H9 (cell line): Measurements from ENCODE around the gene C6orf52. TPM values are rescaled to one million over a fixed set of nuclear protein-coding genes. Genes with fewer than 3 reads are reported as not detected.
A peak's percentile ranks its signal among the peaks of the same experiment; 100 is the strongest.

Experiments
- DNase-seq: peaks from one replicate; pipeline ENCODE4 v3.0.0-alpha.2; 2017
- H2AFZ ChIP-seq: one replicate; pipeline ENCODE4 v1.6.1; 2013; ENCODE audit warnings: mild to moderate bottlenecking, low read length, control low read depth, moderate library complexity
- H2AK5ac ChIP-seq: 2 replicates; pipeline ENCODE4 v1.6.1; 2013; ENCODE audit warnings: low read length, control low read depth, mixed read lengths; ENCODE audit not compliant: insufficient read length
- H2BK120ac ChIP-seq: one replicate; pipeline ENCODE4 v1.6.1; 2013; ENCODE audit warnings: low read depth, mild to moderate bottlenecking, low read length, control low read depth, inconsistent platforms; ENCODE audit not compliant: poor library complexity, severe bottlenecking
- H2BK12ac ChIP-seq: 2 replicates; pipeline ENCODE4 v1.6.1; 2013; ENCODE audit warnings: low read length, control low read depth, mixed read lengths, low read depth; ENCODE audit not compliant: insufficient read length
- H2BK15ac ChIP-seq: 2 replicates; pipeline ENCODE4 v1.6.1; 2013; ENCODE audit warnings: low read depth, low read length, control low read depth
- H2BK20ac ChIP-seq: one replicate; pipeline ENCODE4 v1.6.1; 2013; ENCODE audit warnings: low read depth, mild to moderate bottlenecking, low read length, control low read depth, inconsistent platforms; ENCODE audit not compliant: poor library complexity, severe bottlenecking
- H2BK5ac ChIP-seq: 2 replicates; pipeline ENCODE4 v1.6.1; 2013; ENCODE audit warnings: low read length, control low read depth, mixed read lengths; ENCODE audit not compliant: insufficient read length
- H3K14ac ChIP-seq: 2 replicates; pipeline ENCODE4 v1.6.1; 2013; ENCODE audit warnings: low read length, control low read depth; ENCODE audit not compliant: insufficient read depth
- H3K18ac ChIP-seq: 2 replicates; pipeline ENCODE4 v1.6.1; 2013; ENCODE audit warnings: low read depth, mild to moderate bottlenecking, mixed read lengths, low read length, control low read depth; ENCODE audit not compliant: insufficient read length
- H3K23ac ChIP-seq: 2 replicates; pipeline ENCODE4 v1.6.1; 2013; ENCODE audit warnings: low read length, control low read depth, mixed read lengths, low read depth; ENCODE audit not compliant: insufficient read length
- H3K23me2 ChIP-seq: 2 replicates; pipeline ENCODE4 v1.6.1; 2013; ENCODE audit warnings: low read depth, mild to moderate bottlenecking, mixed read lengths, low read length, control low read depth; ENCODE audit not compliant: insufficient read length, poor library complexity, severe bottlenecking
- H3K27ac ChIP-seq: 2 replicates; pipeline ENCODE4 v1.5.1; 2013; ENCODE audit warnings: low read length, control low read depth, mixed read lengths, low read depth; ENCODE audit not compliant: insufficient read length
- H3K27me3 ChIP-seq: 2 replicates; pipeline ENCODE4 v1.6.1; 2013; ENCODE audit warnings: low read length, control low read depth, inconsistent platforms; ENCODE audit not compliant: insufficient read depth
- H3K4ac ChIP-seq: 2 replicates; pipeline ENCODE4 v1.6.1; 2013; ENCODE audit warnings: low read depth, mild to moderate bottlenecking, control low read depth, inconsistent platforms, low read length, moderate library complexity
- H3K4me1 ChIP-seq: 2 replicates; pipeline ENCODE4 v1.6.1; 2013; ENCODE audit warnings: low read length, control low read depth, inconsistent platforms; ENCODE audit not compliant: insufficient read depth
- H3K4me2 ChIP-seq: 2 replicates; pipeline ENCODE4 v1.6.1; 2013; ENCODE audit warnings: low read length, control low read depth, mixed read lengths; ENCODE audit not compliant: insufficient read length, insufficient read depth
- H3K56ac ChIP-seq: 2 replicates; pipeline ENCODE4 v1.6.1; 2013; ENCODE audit warnings: low read depth, mild to moderate bottlenecking, mixed read lengths, low read length, control low read depth; ENCODE audit not compliant: insufficient read length
- H3K79me1 ChIP-seq: 2 replicates; pipeline ENCODE4 v1.6.1; 2013; ENCODE audit warnings: low read depth, mild to moderate bottlenecking, moderate library complexity, low read length, control low read depth, inconsistent platforms; ENCODE audit not compliant: insufficient read depth, poor library complexity, severe bottlenecking
- H3K79me2 ChIP-seq: 2 replicates; pipeline ENCODE4 v1.6.1; 2013; ENCODE audit warnings: low read length, control low read depth, inconsistent platforms; ENCODE audit not compliant: insufficient read depth
- H3K9ac ChIP-seq: 2 replicates; pipeline ENCODE4 v1.6.1; 2013; ENCODE audit warnings: low read length, control low read depth, mixed read lengths; ENCODE audit not compliant: insufficient read length; ENCODE audit errors: extremely low read depth
- H3K9me3 ChIP-seq: one replicate; pipeline ENCODE4 v1.6.1; 2013; ENCODE audit warnings: low read depth, low read length, inconsistent platforms; ENCODE audit not compliant: control insufficient read depth
- H3T11ph ChIP-seq: one replicate; pipeline ENCODE4 v1.6.1; 2013; ENCODE audit warnings: mild to moderate bottlenecking, low read length, control low read depth, inconsistent platforms
- H4K20me1 ChIP-seq: one replicate; pipeline ENCODE4 v1.6.1; 2013; ENCODE audit not compliant: control insufficient read depth, insufficient read length, insufficient read depth
- H4K5ac ChIP-seq: 2 replicates; pipeline ENCODE4 v1.6.1; 2013; ENCODE audit warnings: low read depth, mild to moderate bottlenecking, mixed read lengths, low read length, control low read depth; ENCODE audit not compliant: insufficient read length
- H4K8ac ChIP-seq: replicated peaks from 2 replicates; pipeline ENCODE4 v1.6.1; 2013; ENCODE audit warnings: low read length, control low read depth, mixed read lengths, low read depth; ENCODE audit not compliant: insufficient read length
- H4K91ac ChIP-seq: 2 replicates; pipeline ENCODE4 v1.6.1; 2013; ENCODE audit warnings: low read depth, mild to moderate bottlenecking, moderate library complexity, mixed read lengths, low read length, control low read depth; ENCODE audit not compliant: insufficient read length
- H3K27ac Mint-ChIP-seq, 3 experiments: 2 replicates in 2 of 3; 3 replicates in 1 of 3; pipeline ENCODE4 v1.8.0; 2020 to 2021; ENCODE audit warnings: mixed read lengths in 3 of 3, mild to moderate bottlenecking in 1 of 3, moderate library complexity in 1 of 3
- H3K27me3 Mint-ChIP-seq: 2 replicates; pipeline ENCODE4 v1.8.0; 2021; ENCODE audit warnings: low read depth, mild to moderate bottlenecking, moderate library complexity, mixed read lengths
- H3K36me3 Mint-ChIP-seq, 3 experiments: 2 replicates in 2 of 3; 3 replicates in 1 of 3; pipeline ENCODE4 v1.8.0; 2020 to 2021; ENCODE audit warnings: low read depth in 3 of 3, mixed read lengths in 3 of 3; ENCODE audit not compliant: insufficient read depth in 1 of 3
- H3K4me1 Mint-ChIP-seq, 2 experiments: 2 replicates each; pipeline ENCODE4 v1.8.0; 2020; ENCODE audit warnings: mixed read lengths in 2 of 2
- H3K4me3 Mint-ChIP-seq, 2 experiments: 2 replicates in 1 of 2; 3 replicates in 1 of 2; pipeline ENCODE4 v1.8.0; 2020 to 2021; ENCODE audit warnings: mild to moderate bottlenecking in 2 of 2, mixed read lengths in 2 of 2, moderate library complexity in 1 of 2
- H3K9me3 Mint-ChIP-seq, 2 experiments: 2 replicates in 1 of 2; 3 replicates in 1 of 2; pipeline ENCODE4 v1.8.0; 2020; ENCODE audit warnings: mild to moderate bottlenecking in 2 of 2, mixed read lengths in 2 of 2, moderate library complexity in 1 of 2
- CTCF ChIP-seq: fragments of 200-600 bp; sonication (generic); conservative IDR thresholded peaks from 3 replicates; pipeline ENCODE4 v1.8.0; 2021; ENCODE audit warnings: antibody characterized with exemption, mild to moderate bottlenecking
- WGBS: extraction: QIAGEN DNeasy Blood & Tissue Kit; methylation state at CpG from one replicate; pipeline ENCODE4 v1.1.7; 2013; ENCODE audit warnings: missing lambda C conversion rate, low lambda C conversion rate, mixed read lengths; ENCODE audit not compliant: insufficient read length; ENCODE audit errors: extremely low coverage; 5-methylcytosine and 5-hydroxymethylcytosine counted together
- total RNA-seq: library from RNA; stranded (reverse); gene quantifications from 2 replicates; pipeline ENCODE4 v1.2.1, GENCODE V29; 2021

C6orf52 gene
- total RNA-seq, 1 experiment from 2014 or later = 1.8 TPM

- H3K4me1 ChIP-seq = peaks cover 4% of the 10 kb centered on the region; the same call in 1 of the 2 replicates
- H4K8ac ChIP-seq = no peak overlapping the region
- H3K36me3 Mint-ChIP-seq = peaks cover 27 to 57% (median 45%) of the 10 kb centered on the region in 3 experiments
- no peak overlapping the region for H3T11ph ChIP-seq
- H3K23me2 ChIP-seq = no peaks in the 10 kb centered on the region
- no peak overlapping the region for H3K27ac Mint-ChIP-seq
- no peak overlapping the region for H3K9ac ChIP-seq
- TF ChIP-seq CTCF = no peak
- H3K4me2 ChIP-seq = peak overlapping the region; percentile 96
- H3K79me1 ChIP-seq = peaks cover 2% of the 10 kb centered on the region
- H3K18ac ChIP-seq = no peak overlapping the region
- peak overlapping the region; percentile 97 to 98; a peak in 4 of 5 replicates for H3K4me3 Mint-ChIP-seq
- peaks cover 28% of the 10 kb centered on the region; the same call in 1 of the 2 replicates for H3K79me2 ChIP-seq
- no peak overlapping the region for H3K14ac ChIP-seq
- H2BK12ac ChIP-seq = no peak overlapping the region
- H2BK5ac ChIP-seq = no peak overlapping the region
- H4K91ac ChIP-seq = no peak overlapping the region
- H4K5ac ChIP-seq = no peak overlapping the region
- no peak overlapping the region for H2BK15ac ChIP-seq
- no CpG with 5 or more reads among the region's 4 CpGs for WGBS
- H3K4ac ChIP-seq = no peak overlapping the region
- H2BK120ac ChIP-seq = no peak overlapping the region
- no peak overlapping the region for H3K27ac ChIP-seq
- peaks cover 22 to 28% of the 10 kb centered on the region in 2 experiments for H3K4me1 Mint-ChIP-seq
- no peak overlapping the region for H3K56ac ChIP-seq
- no peak overlapping the region for H2BK20ac ChIP-seq
- no peaks in the 10 kb centered on the region for H3K27me3 Mint-ChIP-seq
- DNase-seq = no peak
- H3K9me3 ChIP-seq = no peaks in the 10 kb centered on the region
- H3K9me3 Mint-ChIP-seq = no peaks in the 10 kb centered on the region; a peak in 1 of 5 replicates
- H2AK5ac ChIP-seq = no peak overlapping the region
- no peaks in the 10 kb centered on the region for H4K20me1 ChIP-seq
- H3K23ac ChIP-seq = no peak overlapping the region
- H3K27me3 ChIP-seq = no peaks in the 10 kb centered on the region
- no peak overlapping the region for H2AFZ ChIP-seq
These were observed 2.2 kb upstream of the C6orf52 start for GRCh38 chr6:10696655-10697054.
